IMR-90 (cell line): ENCODE data around the gene GLT1D1. TPM values are rescaled to one million over a fixed set of nuclear protein-coding genes. Genes with fewer than 3 reads are reported as not detected.

Experiments used
- ATAC-seq: fragments of 200-7000 bp; cut with Tn5 transposase; 2 replicates; pipeline ENCODE4 v1.9.1; 2020; ENCODE audit warnings: low read depth, mild to moderate bottlenecking, moderate library complexity
- BruUV-seq: library from RNA; stranded (reverse); fragments of 400-500 nt; replicated peaks from 2 replicates; lab custom pipeline; 2021; lab: Mats Ljungman, UMichigan
- CTCF ChIA-PET: fragments of 300-600 bp; formaldehyde crosslinking; extraction: SDS; loops from one replicate; lab custom pipeline; 2021; ENCODE audit warnings: antibody characterized with exemption; lab: Yijun Ruan, JAX
- POLR2A ChIA-PET: fragments of 300-600 bp; sonication (Branson Sonifier 250); formaldehyde crosslinking; loops from one replicate; lab custom pipeline; 2022; ENCODE audit warnings: antibody characterized with exemption; ENCODE audit not compliant: unreplicated experiment; lab: Charles Lee
- DNase-seq: peaks from one replicate; pipeline ENCODE4 v3.0.0; 2013
- H2AFZ ChIP-seq: replicated peaks from 2 replicates; pipeline ENCODE3; 2013; ENCODE audit warnings: low read length, mild to moderate bottlenecking; ENCODE audit not compliant: poor library complexity
- H2AK5ac ChIP-seq: 2 replicates; pipeline ENCODE4 v1.6.1; 2013; ENCODE audit warnings: low read depth, low read length, inconsistent platforms
- H2AK9ac ChIP-seq: replicated peaks from 2 replicates; pipeline ENCODE3; 2013; ENCODE audit warnings: mild to moderate bottlenecking, low read depth, low read length, moderate library complexity; ENCODE audit not compliant: poor library complexity
- H2BK120ac ChIP-seq: 2 replicates; pipeline ENCODE4 v1.6.1; 2013; ENCODE audit warnings: low read depth, low read length, inconsistent platforms
- H2BK15ac ChIP-seq: 3 replicates; pipeline ENCODE4 v1.6.1; 2013; ENCODE audit warnings: low read depth, low read length, inconsistent platforms
- H2BK20ac ChIP-seq: 2 replicates; pipeline ENCODE4 v1.6.1; 2013; ENCODE audit warnings: low read depth, mild to moderate bottlenecking, inconsistent platforms, low read length, moderate library complexity
- H2BK5ac ChIP-seq: 2 replicates; pipeline ENCODE4 v1.6.1; 2013; ENCODE audit warnings: mild to moderate bottlenecking, low read depth, low read length, inconsistent platforms; ENCODE audit not compliant: poor library complexity, severe bottlenecking
- H3K14ac ChIP-seq: replicated peaks from 2 replicates; pipeline ENCODE4 v1.6.1; 2013; ENCODE audit warnings: low read depth, low read length, inconsistent platforms
- H3K18ac ChIP-seq: 2 replicates; pipeline ENCODE4 v1.6.1; 2013; ENCODE audit warnings: low read depth, low read length, control low read depth
- H3K23ac ChIP-seq: 2 replicates; pipeline ENCODE4 v1.6.1; 2013; ENCODE audit warnings: low read depth, low read length, inconsistent platforms
- H3K27ac ChIP-seq: 2 replicates; pipeline ENCODE4 v1.5.1; 2013; ENCODE audit warnings: mild to moderate bottlenecking, control low read depth, low read length; ENCODE audit not compliant: insufficient read depth
- H3K27me3 ChIP-seq: 2 replicates; pipeline ENCODE4 v1.6.1; 2013; ENCODE audit warnings: low read length; ENCODE audit not compliant: control insufficient read depth, insufficient read depth
- H3K36me3 ChIP-seq: 2 replicates; pipeline ENCODE4 v1.6.1; 2013; ENCODE audit warnings: low read length, mixed read lengths; ENCODE audit not compliant: control insufficient read depth, insufficient read depth
- H3K4ac ChIP-seq: 2 replicates; pipeline ENCODE4 v1.6.1; 2013; ENCODE audit warnings: low read depth, low read length, inconsistent platforms
- H3K4me1 ChIP-seq: 2 replicates; pipeline ENCODE4 v1.6.1; 2013; ENCODE audit warnings: low read length, mixed read lengths; ENCODE audit not compliant: control insufficient read depth, insufficient read depth
- H3K4me2 ChIP-seq: 2 replicates; pipeline ENCODE4 v1.6.1; 2013; ENCODE audit warnings: low read depth, mild to moderate bottlenecking, control low read depth, low read length, moderate library complexity
- H3K4me3 ChIP-seq: 2 replicates; pipeline ENCODE4 v1.5.1; 2013; ENCODE audit warnings: low read depth, mild to moderate bottlenecking, control low read depth, low read length, moderate library complexity; ENCODE audit not compliant: insufficient read depth
- H3K56ac ChIP-seq: 2 replicates; pipeline ENCODE4 v1.6.1; 2013; ENCODE audit warnings: low read length, inconsistent platforms; ENCODE audit not compliant: insufficient read depth; ENCODE audit errors: extremely low read depth
- H3K79me1 ChIP-seq, 2 experiments: 2 replicates each; pipeline ENCODE4 v1.6.1; 2013; ENCODE audit warnings: low read length in 2 of 2, inconsistent platforms in 1 of 2, low read depth in 1 of 2
- H3K9ac ChIP-seq: 2 replicates; pipeline ENCODE4 v1.6.1; 2013; ENCODE audit warnings: low read depth, low read length, control low read depth
- H3K9me1 ChIP-seq: 2 replicates; pipeline ENCODE4 v1.6.1; 2013; ENCODE audit warnings: low read length, inconsistent platforms; ENCODE audit not compliant: insufficient read depth
- H3K9me3 ChIP-seq: 2 replicates; pipeline ENCODE4 v1.6.1; 2013; ENCODE audit warnings: low read length; ENCODE audit not compliant: control insufficient read depth, insufficient read depth
- H4K20me1 ChIP-seq: 2 replicates; pipeline ENCODE4 v1.6.1; 2013; ENCODE audit warnings: low read length, inconsistent platforms; ENCODE audit not compliant: insufficient read depth
- H4K5ac ChIP-seq: 2 replicates; pipeline ENCODE4 v1.6.1; 2013; ENCODE audit warnings: mild to moderate bottlenecking, low read depth, low read length, control low read depth
- H4K8ac ChIP-seq, 2 experiments: 2 replicates each; pipeline ENCODE4 v1.6.1; 2013; ENCODE audit warnings: low read depth in 2 of 2, low read length in 2 of 2, control low read depth in 1 of 2, inconsistent platforms in 1 of 2
- H4K91ac ChIP-seq: 2 replicates; pipeline ENCODE4 v1.6.1; 2013; ENCODE audit warnings: low read depth, low read length, inconsistent platforms; ENCODE audit not compliant: insufficient read depth
- BHLHE40 ChIP-seq: fragments of 150-350 bp; IDR thresholded peaks from 2 replicates; pipeline ENCODE4 v1.6.1; 2016; ENCODE audit warnings: mild to moderate bottlenecking, low read depth, low read length
- CEBPB ChIP-seq: IDR thresholded peaks from 2 replicates; pipeline ENCODE4 v1.6.1; 2012; ENCODE audit warnings: low read depth, low read length, improper control_type of control experiment
- CHD1 ChIP-seq: IDR thresholded peaks from 2 replicates; pipeline ENCODE4 v1.6.1; 2012; ENCODE audit warnings: low read depth, low read length, improper control_type of control experiment
- CTCF ChIP-seq: conservative IDR thresholded peaks from 2 replicates; pipeline ENCODE4 v1.5.1; 2012; ENCODE audit warnings: mild to moderate bottlenecking, low read depth, low read length, improper control_type of control experiment
- ELK1 ChIP-seq: fragments of 150-350 bp; IDR thresholded peaks from 2 replicates; pipeline ENCODE4 v1.6.1; 2016; ENCODE audit warnings: low read depth, mild to moderate bottlenecking, low read length, moderate library complexity, borderline replicate concordance
- FOS ChIP-seq: fragments of 150-350 bp; IDR thresholded peaks from 2 replicates; pipeline ENCODE4 v1.6.1; 2016; ENCODE audit warnings: low read depth, low read length
- MXI1 ChIP-seq: IDR thresholded peaks from 2 replicates; pipeline ENCODE4 v1.6.1; 2012; ENCODE audit warnings: low read depth, mild to moderate bottlenecking, low read length, moderate library complexity, borderline replicate concordance
- NFE2L2 ChIP-seq: fragments of 150-350 bp; IDR thresholded peaks from 2 replicates; pipeline ENCODE4 v1.6.1; 2016; ENCODE audit warnings: low read depth, mild to moderate bottlenecking, low read length
- POLR2A ChIP-seq: IDR thresholded peaks from 2 replicates; pipeline ENCODE4 v1.6.1; 2012; ENCODE audit warnings: mild to moderate bottlenecking, low read depth, low read length
- RFX5 ChIP-seq: IDR thresholded peaks from 2 replicates; pipeline ENCODE4 v1.8.0; 2012; ENCODE audit warnings: low read depth, mild to moderate bottlenecking, low read length, moderate library complexity
- SMC3 ChIP-seq: fragments of 150-350 bp; IDR thresholded peaks from 2 replicates; pipeline ENCODE4 v1.6.1; 2016; ENCODE audit warnings: low read depth, mild to moderate bottlenecking, antibody characterized with exemption, low read length, moderate library complexity
- USF2 ChIP-seq: fragments of 150-350 bp; IDR thresholded peaks from 2 replicates; pipeline ENCODE4 v1.6.1; 2017; ENCODE audit warnings: mild to moderate bottlenecking, antibody characterized with exemption, low read length, low read depth
- WGBS, 2 experiments: methylation state at CpG; one replicate each; pipeline versions ENCODE4 v1.1.5 to v1.1.7; 2013; ENCODE audit warnings: missing lambda C conversion rate in 2 of 2; ENCODE audit not compliant: insufficient read length in 1 of 2; ENCODE audit errors: extremely low coverage in 2 of 2; 5-methylcytosine and 5-hydroxymethylcytosine counted together
- dilution Hi-C: fragments of 300-500 bp; cut with HindIII; formaldehyde crosslinking; loops from one replicate; pipeline ENCODE4 v1.14.3; 2018; ENCODE audit warnings: low sequenced_read_pairs; ENCODE audit not compliant: unreplicated experiment
- in situ Hi-C: fragments of 300-500 bp; cut with MboI; formaldehyde crosslinking; loops from 3 replicates; pipeline ENCODE4 v1.14.3; 2019; ENCODE audit warnings: low sequenced_read_pairs, inconsistent platforms, mixed read lengths
- intact Hi-C: fragments of 100-400 bp; cut with micrococcal nuclease; formaldehyde crosslinking; loops from 2 replicates; pipeline ENCODE4 v1.10.0; 2022
- polyA plus RNA-seq, 3 experiments: library from polyadenylated mRNA; depleted of rRNA; stranded (reverse); fragments of >200 nt; gene quantifications; 2 replicates each; pipeline ENCODE4 v1.2.3, GENCODE V29; 2012; ENCODE audit warnings: low replicate concordance in 1 of 3
- total RNA-seq: library from RNA; depleted of rRNA; stranded (reverse); fragments of >200 nt; gene quantifications from 2 replicates; pipeline ENCODE4 v1.2.3, GENCODE V29; 2012

Gene GLT1D1
- total and polyA plus RNA-seq, 2 of the 4 experiments (the other 2 are of a cell fraction) = not detected

DNA sequence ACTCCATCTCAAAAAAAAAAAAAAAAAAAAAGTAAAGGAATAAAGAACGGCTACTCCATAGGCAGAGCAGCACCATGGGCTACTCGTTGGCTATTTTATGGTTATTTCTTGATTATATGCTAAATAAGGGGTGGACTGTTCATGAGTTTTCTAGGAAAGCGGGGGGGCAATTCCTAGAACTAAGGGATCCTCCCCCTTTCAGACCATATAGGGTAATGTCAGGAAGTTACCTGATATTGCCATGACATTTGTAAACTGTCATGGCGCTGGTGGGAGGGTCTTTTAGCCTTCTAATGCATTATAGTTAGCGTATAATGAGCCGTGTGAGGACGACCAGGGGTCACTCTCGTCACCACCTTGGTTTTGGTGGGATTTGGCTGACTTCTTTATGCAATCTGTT, 142.3 kb downstream of the GLT1D1 start:
- Histone ChIP-seq H2BK20ac (no peak overlapping the region), H4K8ac (no peak overlapping the region), H2AK9ac (no peak overlapping the region), H3K14ac (no peak overlapping the region), H3K27ac (no peak overlapping the region), H3K79me1 (no peaks in the 10 kb centered on the region), H3K23ac (no peak overlapping the region), H3K18ac (no peak overlapping the region), H3K9me3 (peaks cover 23% of the 10 kb centered on the region), H2AFZ (no peak overlapping the region), H3K9ac (no peak overlapping the region), H3K4me1 (no peaks in the 10 kb centered on the region), H3K4ac (no peak overlapping the region), H3K56ac (no peak overlapping the region), H4K91ac (no peak overlapping the region), H3K36me3 (no peaks in the 10 kb centered on the region), H2BK120ac (no peak overlapping the region), H3K27me3 (no peaks in the 10 kb centered on the region), H3K9me1 (no peaks in the 10 kb centered on the region), H2AK5ac (no peak overlapping the region), H4K20me1 (no peaks in the 10 kb centered on the region), H2BK5ac (no peak overlapping the region), H3K4me3 (no peak overlapping the region), H2BK15ac (no peak overlapping the region), H4K5ac (no peak overlapping the region), H3K4me2 (no peak overlapping the region)
- DNase-seq = no peak
- dilution Hi-C loops = no loop called here
- POLR2A ChIA-PET = no interaction called here
- intact Hi-C loops = no loop called here
- no CpG with 5 or more reads among the region's 8 CpGs for WGBS, 2 experiments
- in situ Hi-C loops = no loop called here
- no peak for ATAC-seq
- no TSS peak for BruUV-seq
- CTCF ChIA-PET = no interaction called here
- TF ChIP-seq MXI1 = no peak
- TF ChIP-seq BHLHE40 = no peak
- TF ChIP-seq SMC3 = no peak
- TF ChIP-seq NFE2L2 = no peak
- no peak for TF ChIP-seq CTCF
- TF ChIP-seq FOS = no peak
- TF ChIP-seq CEBPB = no peak
- TF ChIP-seq POLR2A = no peak
- no peak for TF ChIP-seq CHD1
- no peak for TF ChIP-seq ELK1
- no peak for TF ChIP-seq RFX5
- TF ChIP-seq USF2 = no peak
